GM06990 (cell line): Measurements from ENCODE around the gene IFIT2.
"Not testable (repeated sequence)": the region's sequence is repeated elsewhere in the genome, so short reads cannot be mapped to it uniquely, and the experiment has no call there.

Experiments
- DNase-seq: peaks from one replicate; pipeline ENCODE4 v3.0.0-alpha.2; 2011; ENCODE audit not compliant: insufficient read length; ENCODE audit errors: extremely low read depth
- H3K27me3 ChIP-seq: replicated peaks from 2 replicates; pipeline ENCODE4 v1.6.0; 2011; ENCODE audit warnings: low read length; ENCODE audit not compliant: control insufficient read depth, insufficient read depth
- H3K36me3 ChIP-seq: 2 replicates; pipeline ENCODE4 v1.5.1; 2011; ENCODE audit warnings: low read length; ENCODE audit not compliant: control insufficient read depth, insufficient read depth
- H3K4me3 ChIP-seq: replicated peaks from 2 replicates; pipeline ENCODE4 v1.5.1; 2011; ENCODE audit warnings: low read depth, mild to moderate bottlenecking, control low read depth, low read length
- CTCF ChIP-seq: IDR thresholded peaks from 2 replicates; pipeline ENCODE4 v1.5.1; 2011; ENCODE audit warnings: low read length, control low read depth, mild to moderate bottlenecking, inconsistent platforms; ENCODE audit not compliant: insufficient read depth, poor library complexity, severe bottlenecking

The IFIT2 gene, protein sequence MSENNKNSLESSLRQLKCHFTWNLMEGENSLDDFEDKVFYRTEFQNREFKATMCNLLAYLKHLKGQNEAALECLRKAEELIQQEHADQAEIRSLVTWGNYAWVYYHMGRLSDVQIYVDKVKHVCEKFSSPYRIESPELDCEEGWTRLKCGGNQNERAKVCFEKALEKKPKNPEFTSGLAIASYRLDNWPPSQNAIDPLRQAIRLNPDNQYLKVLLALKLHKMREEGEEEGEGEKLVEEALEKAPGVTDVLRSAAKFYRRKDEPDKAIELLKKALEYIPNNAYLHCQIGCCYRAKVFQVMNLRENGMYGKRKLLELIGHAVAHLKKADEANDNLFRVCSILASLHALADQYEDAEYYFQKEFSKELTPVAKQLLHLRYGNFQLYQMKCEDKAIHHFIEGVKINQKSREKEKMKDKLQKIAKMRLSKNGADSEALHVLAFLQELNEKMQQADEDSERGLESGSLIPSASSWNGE

DNA sequence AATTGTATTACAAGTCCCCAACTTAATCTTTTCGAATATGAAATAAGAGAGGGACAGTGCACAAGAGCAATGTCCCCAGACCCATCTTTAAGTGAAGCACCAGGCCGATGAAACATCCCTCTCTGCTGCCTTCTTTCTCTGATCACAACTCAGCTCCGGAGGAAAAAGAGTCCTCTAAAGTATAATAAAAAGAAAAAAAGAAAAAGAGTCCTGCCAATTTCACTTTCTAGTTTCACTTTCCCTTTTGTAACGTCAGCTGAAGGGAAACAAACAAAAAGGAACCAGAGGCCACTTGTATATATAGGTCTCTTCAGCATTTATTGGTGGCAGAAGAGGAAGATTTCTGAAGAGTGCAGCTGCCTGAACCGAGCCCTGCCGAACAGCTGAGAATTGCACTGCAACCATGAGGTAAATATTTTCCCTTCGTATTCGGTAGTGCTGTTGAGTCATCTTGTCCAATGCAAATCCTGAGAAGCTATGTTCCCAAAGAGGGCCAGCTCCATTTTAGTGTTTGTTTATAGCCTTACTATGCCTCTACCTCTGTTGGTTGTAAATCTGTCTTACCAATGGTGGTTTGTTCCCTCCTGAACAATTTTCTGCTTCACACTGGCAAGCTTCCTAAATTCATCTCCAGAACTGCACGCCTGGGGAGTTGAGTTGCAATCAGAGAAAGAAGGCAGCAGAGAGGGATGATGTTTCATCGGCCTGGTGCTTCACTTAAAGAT lies at the start of gene IFIT2:
IFIT2 (plus strand) TSS at position 326 of the 725 bp plus-strand sequence; CDS start at position 404, 78 bp downstream.
- DNase-seq: peak; percentile 66
- no peak for TF ChIP-seq CTCF
- no peaks in the 10 kb centered on the region for H3K27me3 ChIP-seq
- peaks cover 1% of the 10 kb centered on the region; the same call in 1 of the 2 replicates for H3K36me3 ChIP-seq
- peak within 1 kb of the TSS; percentile 64 for H3K4me3 ChIP-seq

DNA sequence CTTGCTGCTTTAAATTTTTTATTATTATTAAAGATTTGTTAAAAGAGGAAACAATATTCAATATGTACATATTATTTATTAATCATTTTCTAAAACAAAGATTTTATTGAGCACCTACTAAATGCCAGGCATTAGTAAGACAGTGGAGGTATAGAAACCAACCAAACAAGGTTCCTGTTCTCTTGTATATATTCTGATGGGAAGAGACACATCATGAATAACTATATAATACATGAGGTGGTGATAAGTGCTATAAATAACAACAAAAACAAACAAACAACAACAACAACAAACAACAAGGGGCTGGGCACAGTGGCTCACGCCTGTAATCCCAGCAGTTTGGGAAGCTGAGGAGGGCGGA lies 49.6 kb upstream of the IFIT2 start:
- no peak for DNase-seq
- TF ChIP-seq CTCF: no peak
- Histone ChIP-seq H3K27me3 (no peaks in the 10 kb centered on the region), H3K36me3 (no peaks in the 10 kb centered on the region), H3K4me3 (no peak overlapping the region)

DNA sequence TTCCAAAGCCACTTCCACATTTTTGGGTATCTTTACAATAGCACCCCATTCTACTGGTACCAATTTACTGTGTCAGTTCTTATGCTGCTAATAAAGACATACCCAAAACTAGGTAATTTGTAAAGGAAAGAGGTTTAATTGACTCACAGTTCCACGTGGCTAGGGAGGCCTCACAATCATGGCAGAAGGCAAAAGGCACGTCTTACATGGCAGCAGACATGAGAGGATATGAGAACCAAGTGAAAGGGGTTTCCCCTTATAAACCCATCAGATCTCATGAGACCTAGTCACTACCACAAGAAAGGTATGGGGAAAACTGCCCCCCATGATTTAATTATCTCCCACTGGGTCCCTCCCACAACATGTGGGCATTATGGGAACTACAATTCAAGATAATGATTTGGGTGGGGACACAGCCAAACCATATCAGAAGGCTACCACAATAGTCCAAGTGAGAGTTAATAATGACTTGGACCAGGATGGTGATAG lies 46.7 kb upstream of the IFIT2 start:
- H3K27me3 ChIP-seq, H3K36me3 ChIP-seq, H3K4me3 ChIP-seq, DNase-seq: not testable (repeated sequence)

DNA sequence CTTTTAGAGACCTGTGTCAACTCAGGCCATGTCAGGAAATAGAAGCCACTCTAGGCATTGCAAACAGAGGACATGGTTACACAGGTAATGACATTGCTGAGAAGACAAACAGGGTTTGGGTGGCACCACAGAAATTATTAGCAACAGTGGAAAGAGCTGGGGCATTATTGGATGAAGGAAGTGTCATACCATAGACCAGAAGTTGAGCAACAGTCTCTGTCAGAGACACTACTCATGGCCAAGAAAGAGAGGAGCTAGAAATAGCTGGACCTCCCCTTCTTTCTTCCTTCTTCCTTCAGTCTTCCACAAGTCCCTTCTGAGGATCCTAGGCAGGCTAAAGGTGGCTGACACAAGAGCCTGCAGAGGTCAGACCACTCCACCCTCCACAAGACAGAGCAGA lies 46.1 kb upstream of the IFIT2 start:
- no peak overlapping the region for H3K4me3 ChIP-seq
- DNase-seq: no peak
- H3K36me3 ChIP-seq: no peaks in the 10 kb centered on the region
- TF ChIP-seq CTCF: no peak
- no peaks in the 10 kb centered on the region for H3K27me3 ChIP-seq

GRCh38 chr10:89256340-89256739 lies 45.5 kb upstream of the IFIT2 start:
- no peak for DNase-seq
- no peak for TF ChIP-seq CTCF
- H3K4me3 ChIP-seq: no peak overlapping the region
- no peaks in the 10 kb centered on the region for H3K27me3 ChIP-seq
- H3K36me3 ChIP-seq: no peaks in the 10 kb centered on the region

DNA sequence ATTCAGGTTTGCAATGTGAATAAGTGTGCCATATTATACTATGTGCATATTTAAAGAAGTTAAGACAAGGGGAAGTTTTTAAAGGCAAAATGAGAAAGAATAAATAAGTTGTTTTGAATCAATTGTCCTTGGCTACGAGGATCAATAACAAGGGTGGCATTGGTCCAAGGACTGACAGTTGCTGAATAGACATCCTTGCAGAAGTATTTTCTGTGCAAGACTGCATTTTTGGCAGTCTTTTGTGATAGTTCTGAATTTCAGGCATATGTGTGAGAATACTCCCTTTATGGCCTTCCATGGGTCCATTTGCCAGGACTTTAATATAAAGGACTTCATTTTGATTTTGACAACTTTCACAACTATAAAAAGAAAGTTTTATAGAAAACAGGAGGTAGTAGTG lies 44.9 kb upstream of the IFIT2 start:
- Histone ChIP-seq H3K27me3 (no peaks in the 10 kb centered on the region), H3K36me3 (no peaks in the 10 kb centered on the region), H3K4me3 (no peak overlapping the region)
- DNase-seq: no peak
- no peak for TF ChIP-seq CTCF
